Common myeloid progenitor, CD34-positive (primary cell): ENCODE results near the gene NDUFS5.
A peak's percentile ranks its signal among the peaks of the same experiment; 100 is the strongest.

Experiments
- CTCF ChIA-PET: fragments of 350-600 bp; sonication (Branson Sonifier 250); formaldehyde crosslinking; loops from one replicate; lab custom pipeline; 2021; ENCODE audit warnings: antibody characterized with exemption; lab: Charles Lee
- POLR2A ChIA-PET: fragments of 350-600 bp; sonication (Branson Sonifier 250); formaldehyde crosslinking; loops from one replicate; lab custom pipeline; 2021; ENCODE audit warnings: antibody characterized with exemption; lab: Charles Lee
- DNase-seq, 3 donors: peaks; one replicate each; pipeline versions ENCODE4 v3.0.0 to v3.0.0-alpha.2; 2013
- H3K27ac ChIP-seq, 2 experiments: 1 replicate in 1 of 2; 2 replicates in 1 of 2; pipeline ENCODE4 v1.7.0; 2013; ENCODE audit warnings: inconsistent platforms in 2 of 2, low read length in 2 of 2, mild to moderate bottlenecking in 2 of 2, low read depth in 1 of 2, moderate library complexity in 1 of 2; ENCODE audit not compliant: severe bottlenecking in 2 of 2, insufficient read depth in 1 of 2, poor library complexity in 1 of 2
- H3K27me3 ChIP-seq, 5 experiments: replicated peaks in 2 of 5; 1 replicate in 3 of 5; 2 replicates in 2 of 5; pipeline versions ENCODE4 v1.6.1 to v1.7.0; 2013; ENCODE audit warnings: low read length in 4 of 5, mild to moderate bottlenecking in 2 of 5, moderate library complexity in 2 of 5, inconsistent platforms in 1 of 5; ENCODE audit not compliant: insufficient read depth in 5 of 5, control insufficient read depth in 4 of 5
- H3K36me3 ChIP-seq, 4 experiments: 1 replicate in 2 of 4; 2 replicates in 2 of 4; pipeline versions ENCODE4 v1.6.1 to v1.7.0; 2013; ENCODE audit warnings: low read length in 3 of 4, control low read depth in 1 of 4, mild to moderate bottlenecking in 1 of 4; ENCODE audit not compliant: control insufficient read depth in 4 of 4, insufficient read depth in 4 of 4
- H3K4me1 ChIP-seq, 4 experiments: 1 replicate in 3 of 4; 2 replicates in 1 of 4; pipeline versions ENCODE4 v1.6.1 to v1.7.1; 2013; ENCODE audit warnings: low read length in 3 of 4, mild to moderate bottlenecking in 3 of 4, control low read depth in 1 of 4, inconsistent platforms in 1 of 4, moderate library complexity in 1 of 4; ENCODE audit not compliant: control insufficient read depth in 4 of 4, insufficient read depth in 4 of 4; ENCODE audit errors: control extremely low read depth in 1 of 4
- H3K4me3 ChIP-seq, 7 experiments: 1 replicate in 4 of 7; 2 replicates in 3 of 7; pipeline versions ENCODE4 v1.5.1 to v1.7.0; 2013; ENCODE audit warnings: mild to moderate bottlenecking in 7 of 7, low read length in 6 of 7, moderate library complexity in 6 of 7, inconsistent platforms in 2 of 7, low read depth in 2 of 7, control low read depth in 1 of 7; ENCODE audit not compliant: insufficient read depth in 4 of 7, control insufficient read depth in 1 of 7; ENCODE audit errors: extremely low read depth in 1 of 7
- H3K9me3 ChIP-seq, 5 experiments: 1 replicate in 4 of 5; 2 replicates in 1 of 5; pipeline versions ENCODE4 v1.6.1 to v1.7.1; 2013; ENCODE audit warnings: low read length in 4 of 5, mild to moderate bottlenecking in 2 of 5, inconsistent platforms in 1 of 5, low read depth in 1 of 5, moderate library complexity in 1 of 5; ENCODE audit not compliant: control insufficient read depth in 4 of 5, insufficient read depth in 2 of 5; ENCODE audit errors: control extremely low read depth in 1 of 5
- WGBS: methylation state at CpG from one replicate; pipeline ENCODE4 v1.1.5; 2013; ENCODE audit not compliant: insufficient coverage; 5-methylcytosine and 5-hydroxymethylcytosine counted together

Gene NDUFS5

GRCh38 chr1:39080269-39080826 is 54.2 kb downstream of the NDUFS5 start:
- POLR2A ChIA-PET, result no interaction called here
- H3K36me3 ChIP-seq, result no peaks in the 10 kb centered on the region
- no peak overlapping the region for H3K27ac ChIP-seq
- H3K9me3 ChIP-seq, result no peaks in the 10 kb centered on the region
- H3K27me3 ChIP-seq, result peaks cover 8 to 31% (median 18%) of the 10 kb centered on the region in 5 experiments
- DNase-seq, result no peak
- peaks cover 0 to 15% (median 10%) of the 10 kb centered on the region in 4 experiments for H3K4me1 ChIP-seq
- CTCF ChIA-PET, result interaction anchor here (0.7 to 1.4 kb wide), 4 partner anchors 9 to 178 kb away, joined by 3 to 6 read pairs (median 3); no protein-coding TSS in a partner anchor
- peak overlapping the region in 3 of 7 experiments; percentile 43 to 70 (median 61) for H3K4me3 ChIP-seq
- 87% methylated on average over 12 of the region's 12 CpGs for WGBS

GRCh38 chr1:39080831-39081270 is 54.7 kb downstream of the NDUFS5 start:
- 11% methylated on average over 20 of the region's 35 CpGs for WGBS

DNA sequence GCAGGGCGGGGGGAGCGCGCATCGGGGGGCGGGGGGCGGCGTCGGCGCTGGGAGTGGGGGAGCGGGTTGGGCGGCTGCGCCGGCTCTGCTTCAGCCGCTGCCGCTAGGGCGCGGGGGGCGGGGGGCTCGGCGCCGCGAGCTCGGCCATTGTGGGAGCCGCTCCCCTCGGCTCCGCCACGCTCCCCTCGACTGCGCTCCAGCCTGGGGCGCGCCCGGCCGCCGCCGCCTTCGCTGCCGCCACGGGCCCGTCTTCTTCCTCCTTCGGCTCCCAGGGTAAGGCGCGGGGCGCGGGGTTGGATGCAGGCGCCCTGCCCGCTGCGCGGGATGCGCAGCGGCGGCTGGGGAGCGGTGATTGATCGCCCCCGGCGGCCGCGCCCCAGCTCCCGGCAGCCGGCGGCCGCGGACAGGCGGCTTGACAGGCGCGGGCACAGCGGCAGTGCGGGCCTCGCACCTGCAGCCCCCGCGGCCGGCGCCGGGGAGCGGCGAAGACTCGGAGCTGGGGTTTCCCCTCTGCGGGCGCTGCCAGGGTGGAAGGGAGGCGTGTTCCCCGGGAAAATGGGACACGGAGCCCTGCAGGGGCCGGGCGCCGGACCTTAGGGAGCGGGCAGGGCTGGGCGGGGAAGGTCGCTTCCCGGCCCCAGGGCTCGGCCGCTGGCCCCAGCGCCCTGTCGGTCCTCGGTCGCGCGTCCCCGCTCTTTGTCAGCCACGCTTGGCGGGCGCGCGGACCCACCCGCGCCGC is 55.3 kb downstream of the NDUFS5 start:
- DNase-seq, result peak in 2 of 3 donors; percentile 49 to 65
- CTCF ChIA-PET, result interaction anchor here (0.7 to 1.4 kb wide), 4 partner anchors 8 to 177 kb away, joined by 3 to 6 read pairs (median 3); no protein-coding TSS in a partner anchor

More at GRCh38 chr1:39080831-39081270, 54.7 kb downstream of the NDUFS5 start:
- peak overlapping the region in 6 of 7 experiments; percentile 38 to 70 (median 48) for H3K4me3 ChIP-seq
- H3K4me1 ChIP-seq, result peaks cover 0 to 15% (median 10%) of the 10 kb centered on the region in 4 experiments
- no peaks in the 10 kb centered on the region for H3K9me3 ChIP-seq
- peak in 1 of 3 donors; percentile 26 for DNase-seq
- H3K27ac ChIP-seq, result no peak overlapping the region
- peaks cover 8 to 31% (median 18%) of the 10 kb centered on the region in 5 experiments for H3K27me3 ChIP-seq
- H3K36me3 ChIP-seq, result no peaks in the 10 kb centered on the region
- ChIA-PET POLR2A (interaction anchor here (0.6 kb wide), 1 partner anchor 508 kb away, joined by 5 read pairs; no protein-coding TSS in a partner anchor), CTCF (interaction anchor here (0.7 to 1.4 kb wide), 4 partner anchors 8 to 177 kb away, joined by 3 to 6 read pairs (median 3); no protein-coding TSS in a partner anchor)

GRCh38 chr1:39082010-39082799 is 56.1 kb downstream of the NDUFS5 start:
- POLR2A ChIA-PET, result no interaction called here

More for the DNA sequence above, 55.3 kb downstream of the NDUFS5 start:
- Histone ChIP-seq H3K27me3 (peaks cover 8 to 31% (median 18%) of the 10 kb centered on the region in 5 experiments), H3K4me1 (peaks cover 0 to 18% (median 12%) of the 10 kb centered on the region in 4 experiments), H3K36me3 (no peaks in the 10 kb centered on the region), H3K4me3 (peak overlapping the region; percentile 13 to 70 (median 56)), H3K27ac (no peak overlapping the region), H3K9me3 (no peaks in the 10 kb centered on the region)
- WGBS, result under 1% methylated on average over 87 of the region's 105 CpGs
- POLR2A ChIA-PET, result interaction anchor here (0.6 kb wide), 1 partner anchor 507 kb away, joined by 5 read pairs; no protein-coding TSS in a partner anchor

GRCh38 chr1:39082811-39083576 is 56.8 kb downstream of the NDUFS5 start:
- H3K4me3 ChIP-seq, result no peak overlapping the region
- 88% methylated on average over 3 of the region's 4 CpGs for WGBS
- CTCF ChIA-PET, result interaction anchor here (0.6 to 2.0 kb wide), 3 partner anchors 9 to 59 kb away, joined by 3 to 16 read pairs (median 3); no protein-coding TSS in a partner anchor

More at GRCh38 chr1:39082010-39082799, 56.1 kb downstream of the NDUFS5 start:
- H3K27ac ChIP-seq, result no peak overlapping the region
- H3K9me3 ChIP-seq, result no peaks in the 10 kb centered on the region
- CTCF ChIA-PET, result interaction anchor here (2.0 kb wide), 1 partner anchor 10 kb away, joined by 16 read pairs; no protein-coding TSS in a partner anchor
- H3K4me3 ChIP-seq, result peak overlapping the region in 6 of 7 experiments; percentile 29 to 70 (median 58)
- no peaks in the 10 kb centered on the region for H3K36me3 ChIP-seq
- peaks cover 0 to 23% (median 18%) of the 10 kb centered on the region in 4 experiments for H3K4me1 ChIP-seq
- H3K27me3 ChIP-seq, result peaks cover 8 to 31% (median 18%) of the 10 kb centered on the region in 5 experiments
- no peak for DNase-seq
- 39% methylated on average over 16 of the region's 29 CpGs for WGBS

GRCh38 chr1:39084191-39084590 is 58.0 kb downstream of the NDUFS5 start:
- POLR2A ChIA-PET, result no interaction called here
- H3K36me3 ChIP-seq, result no peaks in the 10 kb centered on the region
- CTCF ChIA-PET, result interaction anchor here (2.0 kb wide), 1 partner anchor 8 kb away, joined by 16 read pairs; no protein-coding TSS in a partner anchor
- H3K4me3 ChIP-seq, result no peak overlapping the region
- WGBS, result 93% methylated on average over 16 of the region's 17 CpGs
- H3K4me1 ChIP-seq, result peaks cover 0 to 24% (median 19%) of the 10 kb centered on the region in 4 experiments
- H3K9me3 ChIP-seq, result no peaks in the 10 kb centered on the region
- H3K27me3 ChIP-seq, result peaks cover 8 to 31% (median 18%) of the 10 kb centered on the region in 5 experiments
- DNase-seq, result no peak
- H3K27ac ChIP-seq, result no peak overlapping the region

More at GRCh38 chr1:39082811-39083576, 56.8 kb downstream of the NDUFS5 start:
- Histone ChIP-seq H3K9me3 (no peaks in the 10 kb centered on the region), H3K4me1 (peaks cover 0 to 24% (median 19%) of the 10 kb centered on the region in 4 experiments), H3K36me3 (no peaks in the 10 kb centered on the region), H3K27me3 (peaks cover 8 to 31% (median 18%) of the 10 kb centered on the region in 5 experiments), H3K27ac (no peak overlapping the region)
- no peak for DNase-seq
- POLR2A ChIA-PET, result no interaction called here
